ENCODE results near the gene HEPHL1.

HEPHL1 gene

GRCh38 chr11:94048032-94048709 is 27.0 kb downstream of the HEPHL1 start:
- DNase-seq (ENCODE audit: low read depth): no peak
- no peak overlapping the region for H3K4me3 ChIP-seq (ENCODE audit: low read depth, low read length)
- no peak for TF ChIP-seq MYC (IDR thresholded peaks at IDR 0.05; ENCODE audit: low read depth, low read length)
- no peak for TF ChIP-seq CTCF (IDR thresholded peaks at IDR 0.05; ENCODE audit: low read depth, low read length)
- TF ChIP-seq POLR2A (IDR thresholded peaks at IDR 0.05; ENCODE audit: extremely low read depth, insufficient read length): no peak

GRCh38 chr11:94049351-94049750 is 28.2 kb downstream of the HEPHL1 start:
- TF ChIP-seq CTCF (IDR thresholded peaks at IDR 0.05; ENCODE audit: low read depth, low read length) (no peak), MAX (IDR thresholded peaks at IDR 0.05; ENCODE audit: low read depth, low read length) (no peak), POLR2A (IDR thresholded peaks at IDR 0.05; ENCODE audit: extremely low read depth, insufficient read length) (no peak), MYC (IDR thresholded peaks at IDR 0.05; ENCODE audit: low read depth, low read length) (no peak)
- H3K4me3 ChIP-seq (ENCODE audit: low read depth, low read length): no peak overlapping the region
- DNase-seq (ENCODE audit: low read depth): no peak

GRCh38 chr11:94058630-94059029 is 37.5 kb downstream of the HEPHL1 start:
- TF ChIP-seq POLR2A (IDR thresholded peaks at IDR 0.05; ENCODE audit: extremely low read depth, insufficient read length) (no peak), CTCF (IDR thresholded peaks at IDR 0.05; ENCODE audit: low read depth, low read length) (no peak), MYC (IDR thresholded peaks at IDR 0.05; ENCODE audit: low read depth, low read length) (no peak), MAX (IDR thresholded peaks at IDR 0.05; ENCODE audit: low read depth, low read length) (no peak)
- no peak overlapping the region for H3K4me3 ChIP-seq (ENCODE audit: low read depth, low read length)

GRCh38 chr11:94059065-94059464 is 37.9 kb downstream of the HEPHL1 start:
- DNase-seq (ENCODE audit: low read depth): no peak
- TF ChIP-seq MAX (IDR thresholded peaks at IDR 0.05; ENCODE audit: low read depth, low read length) (no peak), POLR2A (IDR thresholded peaks at IDR 0.05; ENCODE audit: extremely low read depth, insufficient read length) (no peak), MYC (IDR thresholded peaks at IDR 0.05; ENCODE audit: low read depth, low read length) (no peak), CTCF (IDR thresholded peaks at IDR 0.05; ENCODE audit: low read depth, low read length) (no peak)
- no peak overlapping the region for H3K4me3 ChIP-seq (ENCODE audit: low read depth, low read length)

More at GRCh38 chr11:94058630-94059029, 37.5 kb downstream of the HEPHL1 start:
- DNase-seq (ENCODE audit: low read depth): no peak

- DNase-seq (ENCODE audit: low read depth): no peak
- H3K4me3 ChIP-seq (ENCODE audit: low read depth, low read length): no peak overlapping the region
- TF ChIP-seq CTCF (IDR thresholded peaks at IDR 0.05; ENCODE audit: low read depth, low read length) (no peak), MYC (IDR thresholded peaks at IDR 0.05; ENCODE audit: low read depth, low read length) (no peak), MAX (IDR thresholded peaks at IDR 0.05; ENCODE audit: low read depth, low read length) (no peak), POLR2A (IDR thresholded peaks at IDR 0.05; ENCODE audit: extremely low read depth, insufficient read length) (no peak)
Observed at GRCh38 chr11:94060401-94060800, 39.2 kb downstream of the HEPHL1 start.

All from NB4 (cell line).